ENCODE results near the gene KRT78.

- TF ChIP-seq EZH2 (IDR thresholded peaks at IDR 0.05) (no peak), POLR2AphosphoS5 (IDR thresholded peaks at IDR 0.05; ENCODE audit: borderline replicate concordance, low read depth, low read length) (no peak), FOXP2 (optimal IDR thresholded peaks at IDR 0.05; ENCODE audit: control extremely low read depth, extremely low read length, insufficient read depth) (no peak)
These were observed 10.8 kb downstream of the KRT78 start for GRCh38 chr12:52837781-52838608.
